Right atrium auricular region (tissue), 2 donors: ENCODE data around the gene CRY2. TPM values are rescaled to one million over a fixed set of nuclear protein-coding genes. Genes with fewer than 3 reads are reported as not detected.
"Not testable (repeated sequence)": the region's sequence is repeated elsewhere in the genome, so short reads cannot be mapped to it uniquely, and the experiment has no call there.

Source experiments
- DNase-seq: peaks from one replicate; pipeline ENCODE4 v3.0.0-alpha.2; 2019; ENCODE audit warnings: low spot score
- H3K27ac ChIP-seq, 2 donors: fragments of 200-600 bp; sonication (generic); 1 replicate in 1 of 2; 2 replicates in 1 of 2; pipeline ENCODE4 v1.5.1; 2016 to 2019
- H3K27me3 ChIP-seq, 2 donors: fragments of 200-600 bp; sonication (generic); one replicate each; pipeline versions ENCODE4 v1.5.1 to v1.6.0; 2017 to 2019
- H3K36me3 ChIP-seq: fragments of 200-600 bp; sonication (generic); one replicate; pipeline ENCODE4 v1.5.1; 2016
- H3K4me1 ChIP-seq, 2 donors: fragments of 200-600 bp; sonication (generic); one replicate each; pipeline versions ENCODE4 v1.5.1 to v1.6.0; 2017 to 2019
- H3K4me3 ChIP-seq, 2 donors: fragments of 200-600 bp; sonication (generic); 1 replicate in 1 of 2; 2 replicates in 1 of 2; pipeline ENCODE4 v1.5.1; 2017 to 2019; ENCODE audit warnings: mild to moderate bottlenecking in 1 of 2, moderate library complexity in 1 of 2
- H3K9me3 ChIP-seq, 2 donors: fragments of 200-600 bp; sonication (generic); one replicate each; pipeline ENCODE4 v1.5.1; 2019
- total RNA-seq, 2 donors: library from RNA; depleted of rRNA; stranded (reverse); fragments of >200 nt; gene quantifications; one replicate each; pipeline ENCODE4 v1.1.0, GENCODE V29; 2016
- TF ChIP-seq, protein P1 (sequence below), 2 donors: fragments of 200-600 bp; sonication (generic); IDR thresholded peaks; one replicate each; pipeline ENCODE4 v1.5.1; 2019; ENCODE audit warnings: antibody characterized with exemption in 2 of 2

CRY2 gene
- total RNA-seq, 2 donors from 2014 or later, result 43.0 to 62.9 TPM

DNA sequence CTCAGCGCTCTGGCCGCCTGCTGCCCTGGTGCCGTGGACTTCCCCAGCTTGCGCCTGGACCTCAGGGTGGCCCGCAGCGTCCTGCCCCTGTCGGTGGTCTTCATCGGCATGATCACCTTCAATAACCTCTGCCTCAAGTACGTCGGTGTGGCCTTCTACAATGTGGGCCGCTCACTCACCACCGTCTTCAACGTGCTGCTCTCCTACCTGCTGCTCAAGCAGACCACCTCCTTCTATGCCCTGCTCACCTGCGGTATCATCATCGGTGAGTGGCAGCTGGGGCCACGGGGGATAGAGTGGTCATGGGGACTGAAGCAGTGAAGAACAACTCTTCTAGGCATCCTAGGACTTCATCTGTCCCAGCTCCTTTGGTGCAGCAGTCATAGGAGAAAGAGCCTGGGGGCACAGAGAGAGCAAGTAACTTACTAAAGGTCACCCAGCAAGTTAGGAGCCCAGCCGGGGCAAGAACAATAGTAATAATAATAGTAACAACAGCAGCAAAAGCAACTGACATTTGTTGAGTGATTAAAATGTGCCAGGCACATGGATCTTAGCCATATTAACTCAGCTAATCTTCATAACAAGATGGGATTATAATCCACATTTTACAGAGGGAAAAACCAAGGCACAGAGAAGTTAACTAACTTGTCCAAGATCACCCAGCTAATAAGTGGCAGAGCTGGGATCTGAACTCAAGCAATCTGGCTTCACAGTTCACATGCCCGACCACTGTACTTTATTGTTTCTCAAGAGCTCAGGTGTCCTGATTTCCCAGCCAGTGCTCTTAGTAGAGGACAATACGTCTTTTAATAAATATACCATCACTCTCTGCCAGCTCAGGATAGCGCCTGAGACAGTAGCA is 41.0 kb upstream of the CRY2 start:
- Histone ChIP-seq H3K27me3 (no peaks in the 10 kb centered on the region), H3K4me3 (peak overlapping the region; percentile 65 to 83), H3K36me3 (peaks cover 18% of the 10 kb centered on the region), H3K4me1 (peaks cover 0 to 41% of the 10 kb centered on the region in 2 donors), H3K9me3 (no peaks in the 10 kb centered on the region), H3K27ac (peak overlapping the region in 1 of 2 donors; percentile 91)
- TF ChIP-seq, protein P1, sequence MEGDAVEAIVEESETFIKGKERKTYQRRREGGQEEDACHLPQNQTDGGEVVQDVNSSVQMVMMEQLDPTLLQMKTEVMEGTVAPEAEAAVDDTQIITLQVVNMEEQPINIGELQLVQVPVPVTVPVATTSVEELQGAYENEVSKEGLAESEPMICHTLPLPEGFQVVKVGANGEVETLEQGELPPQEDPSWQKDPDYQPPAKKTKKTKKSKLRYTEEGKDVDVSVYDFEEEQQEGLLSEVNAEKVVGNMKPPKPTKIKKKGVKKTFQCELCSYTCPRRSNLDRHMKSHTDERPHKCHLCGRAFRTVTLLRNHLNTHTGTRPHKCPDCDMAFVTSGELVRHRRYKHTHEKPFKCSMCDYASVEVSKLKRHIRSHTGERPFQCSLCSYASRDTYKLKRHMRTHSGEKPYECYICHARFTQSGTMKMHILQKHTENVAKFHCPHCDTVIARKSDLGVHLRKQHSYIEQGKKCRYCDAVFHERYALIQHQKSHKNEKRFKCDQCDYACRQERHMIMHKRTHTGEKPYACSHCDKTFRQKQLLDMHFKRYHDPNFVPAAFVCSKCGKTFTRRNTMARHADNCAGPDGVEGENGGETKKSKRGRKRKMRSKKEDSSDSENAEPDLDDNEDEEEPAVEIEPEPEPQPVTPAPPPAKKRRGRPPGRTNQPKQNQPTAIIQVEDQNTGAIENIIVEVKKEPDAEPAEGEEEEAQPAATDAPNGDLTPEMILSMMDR (IDR thresholded peaks at IDR 0.05), result no peak
- DNase-seq, result no peak

DNA sequence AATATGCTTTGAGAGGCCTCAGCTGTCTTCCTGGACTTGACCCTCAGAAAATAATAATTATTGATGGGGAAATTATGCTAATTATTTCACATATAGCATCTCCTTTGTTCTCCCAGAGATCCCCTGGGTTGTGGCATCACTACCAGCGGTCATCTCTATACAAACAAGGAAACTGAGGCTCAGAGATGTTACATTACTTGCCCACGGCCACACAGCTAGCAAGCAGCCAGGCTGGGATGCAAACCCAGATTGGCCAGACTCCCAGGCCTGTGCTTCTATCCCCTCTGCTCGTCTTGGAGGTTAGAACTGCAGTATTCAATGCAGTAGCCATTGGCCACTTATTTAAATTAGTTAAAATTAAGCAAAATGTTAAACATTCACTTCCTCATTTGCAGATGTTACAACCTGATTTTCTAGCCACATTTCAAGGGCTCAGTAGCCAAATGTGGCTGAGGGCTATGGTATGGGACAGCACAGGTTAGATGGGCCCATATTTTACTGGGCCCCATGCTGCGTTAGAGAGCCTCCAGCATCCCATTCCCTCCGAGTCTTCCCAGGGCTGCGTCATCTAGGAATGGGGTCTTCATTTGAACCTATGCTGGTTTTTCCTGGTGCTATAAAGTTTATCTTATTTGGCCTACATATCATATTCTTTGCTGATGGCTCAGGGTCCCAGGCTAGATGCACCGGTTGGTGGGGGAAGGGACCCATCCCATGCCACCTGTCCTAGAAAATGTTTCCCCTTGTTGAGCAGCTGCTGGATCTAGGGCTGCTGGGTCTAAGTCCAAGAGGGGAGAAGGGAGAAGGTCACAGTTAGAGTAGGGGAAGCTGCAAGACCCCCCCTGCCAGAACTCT is 40.1 kb upstream of the CRY2 start:
- H3K27ac ChIP-seq, result no peak overlapping the region
- peaks cover 0 to 41% of the 10 kb centered on the region in 2 donors for H3K4me1 ChIP-seq
- H3K4me3 ChIP-seq, result peak overlapping the region in 1 of 2 donors; percentile 83
- TF ChIP-seq, protein P1 (IDR thresholded peaks at IDR 0.05), result no peak
- no peaks in the 10 kb centered on the region for H3K27me3 ChIP-seq
- no peak for DNase-seq
- H3K9me3 ChIP-seq, result no peaks in the 10 kb centered on the region
- H3K36me3 ChIP-seq, result peaks cover 24% of the 10 kb centered on the region

DNA sequence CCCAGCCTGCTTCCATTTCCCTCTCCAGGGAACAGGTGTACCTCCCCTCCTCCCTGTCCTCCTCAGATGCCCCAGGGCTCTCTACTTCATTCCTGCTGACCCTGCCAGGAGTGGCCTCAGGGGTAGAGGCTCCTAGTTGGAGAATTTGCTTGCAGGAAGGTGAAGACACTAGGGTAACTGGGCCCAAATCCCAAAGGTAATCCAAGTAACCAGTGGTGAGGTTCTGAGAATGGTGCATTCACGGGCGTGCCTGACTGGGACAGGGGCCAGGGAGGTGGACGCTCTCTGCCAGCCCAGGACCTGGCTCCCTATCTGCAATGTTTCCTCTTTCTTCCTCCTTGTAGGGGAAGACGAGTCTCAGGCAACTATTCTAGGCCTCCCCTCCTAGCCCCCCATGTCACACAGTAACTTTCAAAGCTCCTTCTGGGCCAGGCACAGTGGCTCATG is 39.5 kb upstream of the CRY2 start:
- no peak for DNase-seq
- Histone ChIP-seq H3K27ac (no peak overlapping the region), H3K4me1 (peaks cover 0 to 41% of the 10 kb centered on the region in 2 donors), H3K27me3 (no peaks in the 10 kb centered on the region), H3K9me3 (no peaks in the 10 kb centered on the region), H3K36me3 (peaks cover 24% of the 10 kb centered on the region), H3K4me3 (no peak overlapping the region)
- TF ChIP-seq, protein P1 (IDR thresholded peaks at IDR 0.05), result no peak

DNA sequence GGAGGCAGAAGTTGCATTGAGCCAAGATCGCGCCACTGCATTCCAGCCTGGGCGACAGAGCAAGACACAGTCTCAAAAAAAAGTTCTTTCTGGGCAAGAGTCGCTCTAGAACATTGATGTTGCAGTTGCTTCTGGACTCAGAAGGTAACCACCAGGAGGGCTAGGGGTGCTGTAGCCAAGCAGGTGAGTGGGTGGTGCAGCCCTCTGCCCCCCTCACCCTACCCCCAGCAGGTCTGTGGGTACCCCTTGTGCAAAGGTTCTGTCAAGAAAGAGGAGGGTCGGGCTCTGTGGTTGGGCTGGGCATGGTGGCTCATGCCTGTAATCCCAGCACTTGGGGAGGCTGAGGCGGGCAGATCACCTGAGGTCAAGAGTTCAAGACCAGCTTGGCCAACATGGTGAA is 38.8 kb upstream of the CRY2 start:
- H3K4me3 ChIP-seq, DNase-seq, H3K27me3 ChIP-seq, H3K9me3 ChIP-seq, H3K27ac ChIP-seq: not testable (repeated sequence)
- H3K36me3 ChIP-seq, result peaks cover 24% of the 10 kb centered on the region
- H3K4me1 ChIP-seq, result peaks cover 0 to 41% of the 10 kb centered on the region in 2 donors

DNA sequence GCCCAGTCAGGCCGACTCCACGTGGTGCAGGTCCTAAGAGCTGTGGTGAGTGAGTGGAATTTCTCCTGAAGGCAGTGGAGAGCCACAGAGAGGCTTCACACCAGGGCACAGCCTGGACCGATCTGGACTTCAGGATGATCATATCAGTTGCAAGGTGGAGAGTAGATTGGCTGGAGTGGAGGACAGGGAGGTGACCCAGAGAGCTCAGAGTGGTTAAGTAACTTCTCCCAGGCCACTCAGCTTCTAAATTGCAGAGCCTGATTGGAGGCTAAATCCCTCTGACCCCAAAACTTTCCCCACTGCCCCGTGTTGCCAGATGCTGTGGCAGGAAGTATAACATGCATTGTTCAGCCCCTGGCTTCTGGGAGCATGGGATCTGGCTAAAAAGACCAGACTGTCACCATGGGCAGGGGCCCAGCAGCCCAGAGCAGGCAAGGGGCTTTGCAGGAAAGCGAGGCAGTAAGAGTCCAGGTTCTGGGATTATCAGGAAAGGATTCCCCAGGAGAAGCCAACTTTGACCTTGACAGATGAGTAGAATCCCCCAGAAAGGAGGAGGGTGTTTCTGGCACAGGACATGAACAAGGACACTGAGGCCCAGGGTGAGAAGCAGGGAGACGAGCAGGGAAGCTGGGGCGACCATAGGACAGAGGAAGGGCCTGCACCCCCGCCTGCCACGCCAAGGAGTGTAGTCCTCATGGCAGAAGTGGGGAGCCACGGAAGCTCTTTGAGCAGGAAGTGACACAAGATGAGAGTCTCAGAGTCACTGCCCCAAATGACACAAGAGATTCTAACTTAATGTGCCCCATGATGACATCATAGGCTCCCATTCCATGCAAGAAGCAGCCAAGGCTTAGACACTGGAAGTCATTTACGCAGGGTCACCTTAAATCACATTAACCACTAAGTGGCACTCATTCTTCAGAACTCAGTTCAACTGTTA is 37.5 kb upstream of the CRY2 start:
- Histone ChIP-seq H3K27me3 (no peaks in the 10 kb centered on the region), H3K9me3 (no peaks in the 10 kb centered on the region), H3K36me3 (peaks cover 24% of the 10 kb centered on the region), H3K4me3 (no peak overlapping the region), H3K4me1 (peaks cover 0 to 41% of the 10 kb centered on the region in 2 donors), H3K27ac (no peak overlapping the region)
- TF ChIP-seq, protein P1 (IDR thresholded peaks at IDR 0.05), result no peak
- DNase-seq, result no peak
